B cell (primary cell): ENCODE data around the gene FAR2.

Source experiments
- EZH2 ChIP-seq: IDR thresholded peaks from 2 replicates; pipeline ENCODE4 v1.6.1; 2012; ENCODE audit warnings: borderline replicate concordance, low read depth, mild to moderate bottlenecking, moderate library complexity, low read length; ENCODE audit not compliant: insufficient read depth, poor library complexity, severe bottlenecking
- TF ChIP-seq, protein P1 (sequence below): fragments of 200-600 bp; IDR thresholded peaks from one replicate; pipeline ENCODE4 v1.8.0; 2022; ENCODE audit warnings: antibody characterized with exemption, mild to moderate bottlenecking

DNA sequence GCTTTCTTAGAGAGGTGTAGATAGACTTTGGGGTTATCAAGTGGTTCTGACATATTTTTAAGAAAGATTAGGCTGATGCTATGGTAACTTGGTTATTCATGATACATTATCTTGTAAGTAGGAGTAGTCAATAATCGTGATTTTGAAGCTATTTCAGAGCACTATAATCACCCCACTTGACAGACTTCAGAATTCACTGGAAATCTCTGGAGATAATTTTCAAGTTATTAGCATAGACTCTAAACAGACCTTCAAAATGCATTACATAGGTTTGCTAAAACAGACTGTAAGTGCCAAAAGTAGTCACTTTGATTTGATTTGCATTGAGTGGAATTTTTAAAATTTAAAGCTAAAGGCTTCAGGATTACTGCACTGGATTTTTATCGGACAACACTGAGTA, 157.6 kb downstream of the FAR2 start:
- TF ChIP-seq, protein P1, sequence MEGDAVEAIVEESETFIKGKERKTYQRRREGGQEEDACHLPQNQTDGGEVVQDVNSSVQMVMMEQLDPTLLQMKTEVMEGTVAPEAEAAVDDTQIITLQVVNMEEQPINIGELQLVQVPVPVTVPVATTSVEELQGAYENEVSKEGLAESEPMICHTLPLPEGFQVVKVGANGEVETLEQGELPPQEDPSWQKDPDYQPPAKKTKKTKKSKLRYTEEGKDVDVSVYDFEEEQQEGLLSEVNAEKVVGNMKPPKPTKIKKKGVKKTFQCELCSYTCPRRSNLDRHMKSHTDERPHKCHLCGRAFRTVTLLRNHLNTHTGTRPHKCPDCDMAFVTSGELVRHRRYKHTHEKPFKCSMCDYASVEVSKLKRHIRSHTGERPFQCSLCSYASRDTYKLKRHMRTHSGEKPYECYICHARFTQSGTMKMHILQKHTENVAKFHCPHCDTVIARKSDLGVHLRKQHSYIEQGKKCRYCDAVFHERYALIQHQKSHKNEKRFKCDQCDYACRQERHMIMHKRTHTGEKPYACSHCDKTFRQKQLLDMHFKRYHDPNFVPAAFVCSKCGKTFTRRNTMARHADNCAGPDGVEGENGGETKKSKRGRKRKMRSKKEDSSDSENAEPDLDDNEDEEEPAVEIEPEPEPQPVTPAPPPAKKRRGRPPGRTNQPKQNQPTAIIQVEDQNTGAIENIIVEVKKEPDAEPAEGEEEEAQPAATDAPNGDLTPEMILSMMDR = no peak
- TF ChIP-seq EZH2 = no peak
